D341Med (cell line): ENCODE results near the gene KRT34.

Source experiments
- DNase-seq: peaks from one replicate; pipeline ENCODE4 v3.0.0; 2012; ENCODE audit warnings: low spot score

KRT34 gene

DNA sequence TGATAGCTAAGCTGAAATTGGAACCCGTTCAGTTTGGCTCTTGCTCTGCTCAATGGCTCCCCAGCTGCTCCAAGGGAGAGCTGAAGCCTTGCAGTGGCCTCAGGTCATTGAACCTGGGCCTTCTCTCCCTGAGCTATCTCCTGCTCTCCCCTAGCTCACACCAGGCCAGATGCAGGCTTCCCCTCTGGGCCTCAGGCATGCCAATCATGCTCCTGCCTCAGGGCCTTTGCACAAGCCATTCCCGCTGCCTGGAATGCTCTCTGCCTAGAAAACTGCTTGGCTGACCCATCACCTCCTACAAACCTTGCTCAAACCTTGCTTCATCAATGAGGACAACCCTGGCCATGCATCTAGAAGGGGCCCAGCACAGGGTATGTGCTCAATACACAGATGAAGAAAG lies 49.9 kb downstream of the KRT34 start:
- no peak for DNase-seq

DNA sequence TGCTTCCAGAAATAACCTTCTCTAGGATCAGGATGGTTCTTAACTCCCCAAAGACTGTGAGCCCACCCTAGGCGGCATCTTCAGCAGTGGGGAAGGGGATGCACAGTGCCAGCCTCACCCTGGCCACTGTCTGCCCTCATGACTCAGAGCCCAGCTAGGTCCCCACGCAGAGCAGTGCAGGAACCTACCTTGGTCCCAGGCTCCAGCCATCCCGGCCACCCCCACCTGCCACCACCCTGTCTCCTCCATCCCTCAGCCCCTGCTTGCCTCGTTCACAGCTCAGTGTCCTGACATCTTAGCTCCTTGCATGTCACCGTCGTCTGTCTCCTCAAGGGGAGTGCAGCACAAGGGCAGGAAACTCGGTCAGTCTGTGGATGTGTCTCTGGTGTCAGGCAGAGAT lies 50.5 kb downstream of the KRT34 start:
- DNase-seq: no peak

DNA sequence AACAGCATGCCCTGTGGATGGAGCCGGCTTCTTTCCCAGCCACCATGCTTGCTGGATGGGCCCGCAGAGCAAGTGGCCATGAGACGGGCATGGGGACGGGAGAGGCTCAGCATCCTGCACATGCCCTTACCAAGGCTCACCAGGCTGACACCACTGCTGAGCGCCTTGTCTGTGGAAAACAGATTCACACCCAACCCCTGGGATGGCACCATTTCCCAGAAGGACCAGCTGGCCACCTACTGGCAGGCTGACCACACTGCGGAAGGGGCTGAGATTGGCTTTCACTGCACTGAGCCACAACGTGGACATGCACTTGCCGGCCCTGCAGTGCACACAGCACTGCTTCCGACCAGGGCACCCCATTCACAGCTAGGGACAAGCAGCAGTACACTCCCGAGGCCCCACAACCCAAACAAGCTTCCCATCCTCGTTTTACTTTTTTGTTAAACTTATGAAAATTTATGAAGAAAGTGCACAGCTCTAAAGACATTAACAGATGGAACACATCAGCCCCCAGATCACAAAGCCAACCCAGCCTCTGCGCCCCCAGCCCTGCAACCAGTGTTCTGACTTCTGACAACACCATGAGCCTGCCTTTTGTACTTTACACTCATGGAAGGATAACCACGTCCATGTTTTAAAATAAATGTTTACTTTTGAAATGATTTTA lies 52.7 kb downstream of the KRT34 start:
- DNase-seq: peak; percentile 73

DNA sequence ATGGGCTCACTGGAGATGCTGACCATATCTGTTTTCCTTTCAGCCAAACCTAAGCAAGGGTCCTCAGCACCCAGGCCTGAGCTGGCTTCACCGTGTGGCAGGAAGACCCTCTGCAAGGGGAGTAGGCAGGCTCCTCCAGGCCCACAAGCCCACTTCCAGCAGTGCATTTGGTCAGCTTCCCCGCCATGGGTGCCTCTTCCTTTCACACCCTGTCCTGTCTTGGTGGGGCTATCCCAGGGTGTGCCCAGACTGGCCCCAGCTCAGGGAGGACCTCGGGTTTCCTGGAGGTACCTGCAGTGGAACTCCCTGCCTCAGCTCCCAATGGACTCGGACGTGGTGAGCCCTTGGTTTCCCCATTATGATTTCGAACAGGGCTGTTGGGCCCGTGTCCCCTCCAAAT lies 53.9 kb downstream of the KRT34 start:
- DNase-seq: no peak
